HepG2 (cell line): Measurements from ENCODE around the gene CMTM4. TPM values are rescaled to one million over a fixed set of nuclear protein-coding genes. Genes with fewer than 3 reads are reported as not detected.
A peak's percentile ranks its signal among the peaks of the same experiment; 100 is the strongest.

ENCODE experiments used
- AKAP8 ChIP-seq: sonication (generic); formaldehyde crosslinking; IDR thresholded peaks from 2 replicates; pipeline ENCODE4 v1.5.1; 2020; ENCODE audit warnings: mild to moderate bottlenecking, missing genetic modification reagents
- BORCS8-MEF2B ChIP-seq: sonication (generic); formaldehyde crosslinking; IDR thresholded peaks from 2 replicates; pipeline ENCODE4 v1.8.0; 2022; ENCODE audit warnings: mild to moderate bottlenecking, missing genetic modification reagents
- GATAD2A ChIP-seq: IDR thresholded peaks from 2 replicates; pipeline ENCODE4 v1.6.1; 2016
- KLF11 ChIP-seq: IDR thresholded peaks from 2 replicates; pipeline ENCODE4 v1.6.1; 2016; ENCODE audit warnings: missing compliant biosample characterization
- MTF2 ChIP-seq: sonication (generic); formaldehyde crosslinking; IDR thresholded peaks from 2 replicates; pipeline ENCODE4 v1.5.0; 2020; ENCODE audit warnings: missing genetic modification reagents, borderline replicate concordance
- NAIF1 ChIP-seq: sonication (generic); formaldehyde crosslinking; IDR thresholded peaks from 2 replicates; pipeline ENCODE4 v1.5.0; 2020; ENCODE audit warnings: mild to moderate bottlenecking, missing genetic modification reagents, borderline replicate concordance
- NFYC ChIP-seq: IDR thresholded peaks from 2 replicates; pipeline ENCODE4 v1.6.1; 2016; ENCODE audit warnings: missing genetic modification reagents, missing compliant biosample characterization
- ZBTB20 ChIP-seq: sonication (generic); formaldehyde crosslinking; IDR thresholded peaks from 2 replicates; pipeline ENCODE4 v1.8.1; 2023; ENCODE audit warnings: missing genetic modification reagents, low read depth, mild to moderate bottlenecking, borderline replicate concordance
- ZFP1 ChIP-seq: IDR thresholded peaks from 2 replicates; pipeline ENCODE4 v1.6.1; 2016
- ZKSCAN1 ChIP-seq: fragments of 150-350 bp; IDR thresholded peaks from 2 replicates; pipeline ENCODE4 v1.6.1; 2014; ENCODE audit warnings: low read length
- ZKSCAN8 ChIP-seq: IDR thresholded peaks from 2 replicates; pipeline ENCODE4 v1.6.1; 2016; ENCODE audit warnings: borderline replicate concordance, missing genetic modification reagents, missing compliant biosample characterization
- ZNF138 ChIP-seq: sonication (generic); formaldehyde crosslinking; IDR thresholded peaks from 2 replicates; pipeline ENCODE4 v1.5.0; 2020; ENCODE audit warnings: mild to moderate bottlenecking, low read depth, missing genetic modification reagents
- ZNF274 ChIP-seq: sonication (generic); formaldehyde crosslinking; IDR thresholded peaks from 2 replicates; pipeline ENCODE4 v1.5.1; 2020; ENCODE audit warnings: mild to moderate bottlenecking, missing genetic modification reagents
- ZNF282 ChIP-seq: fragments of 450-650 bp; IDR thresholded peaks from 2 replicates; pipeline ENCODE4 v1.6.1; 2018; ENCODE audit not compliant: partially characterized antibody
- ZNF331 ChIP-seq: sonication (generic); formaldehyde crosslinking; IDR thresholded peaks from 2 replicates; pipeline ENCODE4 v1.4.0; 2020; ENCODE audit warnings: missing genetic modification reagents
- ZNF333 ChIP-seq: sonication (generic); formaldehyde crosslinking; IDR thresholded peaks from 2 replicates; pipeline ENCODE4 v1.4.0; 2020; ENCODE audit warnings: mild to moderate bottlenecking, missing genetic modification reagents, borderline replicate concordance
- ZNF567 ChIP-seq: sonication (generic); formaldehyde crosslinking; IDR thresholded peaks from 2 replicates; pipeline ENCODE4 v1.8.1; 2023; ENCODE audit warnings: mild to moderate bottlenecking, missing genetic modification reagents, borderline replicate concordance
- ZNF768 ChIP-seq: sonication (generic); formaldehyde crosslinking; IDR thresholded peaks from 2 replicates; pipeline ENCODE4 v1.4.0; 2020; ENCODE audit warnings: missing genetic modification reagents
- ZNF772 ChIP-seq: sonication (generic); formaldehyde crosslinking; IDR thresholded peaks from 2 replicates; pipeline ENCODE4 v1.5.0; 2020; ENCODE audit warnings: mild to moderate bottlenecking, missing genetic modification reagents
- ZNF782 ChIP-seq: sonication (generic); formaldehyde crosslinking; IDR thresholded peaks from 2 replicates; pipeline ENCODE4 v1.4.0; 2020; ENCODE audit warnings: missing genetic modification reagents, mild to moderate bottlenecking, borderline replicate concordance
- ZNF891 ChIP-seq: sonication (generic); formaldehyde crosslinking; IDR thresholded peaks from 2 replicates; pipeline ENCODE4 v1.5.0; 2020; ENCODE audit warnings: mild to moderate bottlenecking, missing genetic modification reagents
- polyA plus RNA-seq, 8 experiments: library from polyadenylated mRNA; depleted of rRNA in 3 of 8; stranded (reverse) in 7 of 8; unstranded in 1 of 8; fragments of >200 nt; fragmentation: Illumina TruSeq in 4 of 8; extraction: Trizol in 4 of 8; gene quantifications; 2 replicates each; pipeline versions ENCODE4 v1.2.1 to v1.2.3, GENCODE V29; 2011 to 2016; ENCODE audit warnings: low read depth in 4 of 8, missing spikeins in 1 of 8, mixed read lengths in 1 of 8; ENCODE audit not compliant: insufficient read depth in 1 of 8
- total RNA-seq, 5 experiments: library from RNA; depleted of rRNA; stranded (reverse); fragments of >200 nt; fragmentation: Illumina TruSeq; extraction: Trizol; gene quantifications; 2 replicates each; pipeline ENCODE4 v1.2.3, GENCODE V29; 2016; ENCODE audit warnings: low read depth in 1 of 5
- TF ChIP-seq, protein P1 (sequence below): sonication (generic); formaldehyde crosslinking; IDR thresholded peaks from 2 replicates; pipeline ENCODE4 v1.4.0; 2020; ENCODE audit warnings: missing genetic modification reagents
- TF ChIP-seq, protein P2 (sequence below): sonication (generic); formaldehyde crosslinking; conservative IDR thresholded peaks from 2 replicates; pipeline ENCODE4 v1.4.0; 2020; ENCODE audit warnings: mild to moderate bottlenecking, missing genetic modification reagents, moderate library complexity

Gene CMTM4
- total and polyA plus RNA-seq, 2 of the 13 experiments (the other 11 are each of a cell fraction or from before 2014, with no cell fraction given): 32.0 to 36.3 TPM

DNA sequence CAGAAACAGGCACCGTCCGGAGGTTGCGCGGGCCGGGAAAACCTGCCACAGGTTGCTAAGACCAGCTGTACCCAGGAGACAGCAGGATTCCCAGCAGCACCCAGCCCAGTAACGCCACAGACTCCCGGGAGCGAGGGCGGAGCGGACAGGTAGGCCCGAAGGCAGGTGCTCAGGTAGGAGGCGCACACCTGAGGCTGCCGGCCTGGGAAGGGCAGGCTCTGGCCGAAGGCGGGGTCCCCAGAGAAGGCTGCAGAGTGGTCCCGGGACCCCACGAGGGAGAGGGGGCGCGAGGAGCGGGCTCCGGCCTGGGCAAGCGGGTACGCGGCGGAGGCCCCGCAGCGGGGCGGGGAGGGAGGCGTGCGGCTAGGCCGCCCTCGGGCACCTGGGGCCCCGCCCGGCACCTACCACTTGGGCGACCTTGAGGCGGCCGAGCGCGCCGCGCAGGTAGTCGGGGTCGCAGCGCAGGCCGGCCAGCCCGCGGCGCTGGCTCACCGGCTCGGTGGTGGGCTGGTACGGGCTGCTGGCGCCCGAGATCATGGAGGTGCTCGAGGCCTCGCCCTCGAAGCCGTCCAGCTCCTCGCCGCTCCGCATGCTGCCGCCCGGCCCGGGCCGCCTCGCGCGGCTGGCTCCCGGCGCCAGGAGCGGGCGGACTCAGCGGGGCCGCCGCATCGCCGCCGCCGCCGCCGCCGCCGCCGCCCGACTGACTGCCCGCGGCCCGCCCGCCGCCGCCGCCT is 441 bp downstream of the CMTM4 start (continued):
- TF ChIP-seq, protein P1, sequence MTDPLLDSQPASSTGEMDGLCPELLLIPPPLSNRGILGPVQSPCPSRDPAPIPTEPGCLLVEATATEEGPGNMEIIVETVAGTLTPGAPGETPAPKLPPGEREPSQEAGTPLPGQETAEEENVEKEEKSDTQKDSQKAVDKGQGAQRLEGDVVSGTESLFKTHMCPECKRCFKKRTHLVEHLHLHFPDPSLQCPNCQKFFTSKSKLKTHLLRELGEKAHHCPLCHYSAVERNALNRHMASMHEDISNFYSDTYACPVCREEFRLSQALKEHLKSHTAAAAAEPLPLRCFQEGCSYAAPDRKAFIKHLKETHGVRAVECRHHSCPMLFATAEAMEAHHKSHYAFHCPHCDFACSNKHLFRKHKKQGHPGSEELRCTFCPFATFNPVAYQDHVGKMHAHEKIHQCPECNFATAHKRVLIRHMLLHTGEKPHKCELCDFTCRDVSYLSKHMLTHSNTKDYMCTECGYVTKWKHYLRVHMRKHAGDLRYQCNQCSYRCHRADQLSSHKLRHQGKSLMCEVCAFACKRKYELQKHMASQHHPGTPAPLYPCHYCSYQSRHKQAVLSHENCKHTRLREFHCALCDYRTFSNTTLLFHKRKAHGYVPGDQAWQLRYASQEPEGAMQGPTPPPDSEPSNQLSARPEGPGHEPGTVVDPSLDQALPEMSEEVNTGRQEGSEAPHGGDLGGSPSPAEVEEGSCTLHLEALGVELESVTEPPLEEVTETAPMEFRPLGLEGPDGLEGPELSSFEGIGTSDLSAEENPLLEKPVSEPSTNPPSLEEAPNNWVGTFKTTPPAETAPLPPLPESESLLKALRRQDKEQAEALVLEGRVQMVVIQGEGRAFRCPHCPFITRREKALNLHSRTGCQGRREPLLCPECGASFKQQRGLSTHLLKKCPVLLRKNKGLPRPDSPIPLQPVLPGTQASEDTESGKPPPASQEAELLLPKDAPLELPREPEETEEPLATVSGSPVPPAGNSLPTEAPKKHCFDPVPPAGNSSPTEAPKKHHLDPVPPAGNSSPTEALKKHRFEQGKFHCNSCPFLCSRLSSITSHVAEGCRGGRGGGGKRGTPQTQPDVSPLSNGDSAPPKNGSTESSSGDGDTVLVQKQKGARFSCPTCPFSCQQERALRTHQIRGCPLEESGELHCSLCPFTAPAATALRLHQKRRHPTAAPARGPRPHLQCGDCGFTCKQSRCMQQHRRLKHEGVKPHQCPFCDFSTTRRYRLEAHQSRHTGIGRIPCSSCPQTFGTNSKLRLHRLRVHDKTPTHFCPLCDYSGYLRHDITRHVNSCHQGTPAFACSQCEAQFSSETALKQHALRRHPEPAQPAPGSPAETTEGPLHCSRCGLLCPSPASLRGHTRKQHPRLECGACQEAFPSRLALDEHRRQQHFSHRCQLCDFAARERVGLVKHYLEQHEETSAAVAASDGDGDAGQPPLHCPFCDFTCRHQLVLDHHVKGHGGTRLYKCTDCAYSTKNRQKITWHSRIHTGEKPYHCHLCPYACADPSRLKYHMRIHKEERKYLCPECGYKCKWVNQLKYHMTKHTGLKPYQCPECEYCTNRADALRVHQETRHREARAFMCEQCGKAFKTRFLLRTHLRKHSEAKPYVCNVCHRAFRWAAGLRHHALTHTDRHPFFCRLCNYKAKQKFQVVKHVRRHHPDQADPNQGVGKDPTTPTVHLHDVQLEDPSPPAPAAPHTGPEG (CRISPR knock-in tag): peak; percentile 78; the same call in 1 of the 2 replicates
- TF ChIP-seq ZNF333 (CRISPR knock-in tag) (no peak), NAIF1 (CRISPR knock-in tag) (no peak), ZNF772 (CRISPR knock-in tag) (0 out of 2 replicates have a peak, but pooled peaks have one; percentile 45), ZNF274 (CRISPR knock-in tag) (peak; percentile 87), ZFP1 (CRISPR knock-in tag) (no peak), NFYC (no peak), MTF2 (CRISPR knock-in tag) (no peak), ZNF331 (CRISPR knock-in tag) (no peak), ZNF138 (CRISPR knock-in tag) (no peak), ZNF768 (peak; percentile 64; the same call in 1 of the 2 replicates), ZKSCAN8 (CRISPR knock-in tag) (no peak), ZKSCAN1 (no peak), ZNF282 (no peak), ZNF891 (CRISPR knock-in tag) (peak; percentile 77; the same call in 1 of the 2 replicates), KLF11 (no peak), AKAP8 (CRISPR knock-in tag) (peak; percentile 28; the same call in 1 of the 2 replicates), ZNF567 (CRISPR knock-in tag) (no peak), BORCS8-MEF2B (CRISPR knock-in tag) (0 out of 2 replicates have a peak, but pooled peaks have one; percentile 35), GATAD2A (CRISPR knock-in tag) (no peak; the same call in 1 of the 2 replicates), ZNF782 (CRISPR knock-in tag) (no peak), ZBTB20 (CRISPR knock-in tag) (no peak)
- TF ChIP-seq, protein P2, sequence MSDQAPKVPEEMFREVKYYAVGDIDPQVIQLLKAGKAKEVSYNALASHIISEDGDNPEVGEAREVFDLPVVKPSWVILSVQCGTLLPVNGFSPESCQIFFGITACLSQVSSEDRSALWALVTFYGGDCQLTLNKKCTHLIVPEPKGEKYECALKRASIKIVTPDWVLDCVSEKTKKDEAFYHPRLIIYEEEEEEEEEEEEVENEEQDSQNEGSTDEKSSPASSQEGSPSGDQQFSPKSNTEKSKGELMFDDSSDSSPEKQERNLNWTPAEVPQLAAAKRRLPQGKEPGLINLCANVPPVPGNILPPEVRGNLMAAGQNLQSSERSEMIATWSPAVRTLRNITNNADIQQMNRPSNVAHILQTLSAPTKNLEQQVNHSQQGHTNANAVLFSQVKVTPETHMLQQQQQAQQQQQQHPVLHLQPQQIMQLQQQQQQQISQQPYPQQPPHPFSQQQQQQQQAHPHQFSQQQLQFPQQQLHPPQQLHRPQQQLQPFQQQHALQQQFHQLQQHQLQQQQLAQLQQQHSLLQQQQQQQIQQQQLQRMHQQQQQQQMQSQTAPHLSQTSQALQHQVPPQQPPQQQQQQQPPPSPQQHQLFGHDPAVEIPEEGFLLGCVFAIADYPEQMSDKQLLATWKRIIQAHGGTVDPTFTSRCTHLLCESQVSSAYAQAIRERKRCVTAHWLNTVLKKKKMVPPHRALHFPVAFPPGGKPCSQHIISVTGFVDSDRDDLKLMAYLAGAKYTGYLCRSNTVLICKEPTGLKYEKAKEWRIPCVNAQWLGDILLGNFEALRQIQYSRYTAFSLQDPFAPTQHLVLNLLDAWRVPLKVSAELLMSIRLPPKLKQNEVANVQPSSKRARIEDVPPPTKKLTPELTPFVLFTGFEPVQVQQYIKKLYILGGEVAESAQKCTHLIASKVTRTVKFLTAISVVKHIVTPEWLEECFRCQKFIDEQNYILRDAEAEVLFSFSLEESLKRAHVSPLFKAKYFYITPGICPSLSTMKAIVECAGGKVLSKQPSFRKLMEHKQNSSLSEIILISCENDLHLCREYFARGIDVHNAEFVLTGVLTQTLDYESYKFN (CRISPR knock-in tag): 0 out of 2 replicates have a peak, but pooled peaks have one; percentile 6
